HL-60 (cell line): ENCODE results near the gene ZNF620.

Source experiments
- DNase-seq, 2 experiments: peaks; one replicate each; pipeline ENCODE4 v3.0.0-alpha.2; 2010 to 2020; ENCODE audit warnings: low read depth in 1 of 2, low spot score in 1 of 2
- H3K27ac ChIP-seq: fragments of 250-450 bp; sonication (Bioruptor Pico); replicated peaks from 2 replicates; pipeline ENCODE4 v1.5.1; 2020; ENCODE audit warnings: mild to moderate bottlenecking, moderate library complexity
- H3K27me3 ChIP-seq: fragments of 250-450 bp; sonication (Bioruptor Pico); 2 replicates; pipeline ENCODE4 v1.5.1; 2021; ENCODE audit warnings: mild to moderate bottlenecking, moderate library complexity; ENCODE audit not compliant: insufficient read depth, poor library complexity, severe bottlenecking
- H3K4me3 ChIP-seq: replicated peaks from 2 replicates; pipeline ENCODE4 v1.5.1; 2011; ENCODE audit warnings: mild to moderate bottlenecking, control low read depth, low read length; ENCODE audit not compliant: insufficient read depth
- CTCF ChIP-seq: IDR thresholded peaks from one replicate; pipeline ENCODE4 v1.5.1; 2011; ENCODE audit warnings: low read length, control low read depth, inconsistent platforms; ENCODE audit not compliant: insufficient read depth
- GABPA ChIP-seq: IDR thresholded peaks from 2 replicates; pipeline ENCODE4 v1.6.1; 2012; ENCODE audit warnings: low read depth
- POLR2AphosphoS5 ChIP-seq: IDR thresholded peaks from 2 replicates; pipeline ENCODE4 v1.6.1; 2012; ENCODE audit warnings: low read depth
- REST ChIP-seq: IDR thresholded peaks from 2 replicates; pipeline ENCODE4 v1.6.1; 2012; ENCODE audit warnings: low read depth; ENCODE audit not compliant: insufficient replicate concordance
- SPI1 ChIP-seq: IDR thresholded peaks from 2 replicates; pipeline ENCODE4 v1.6.1; 2012; ENCODE audit warnings: low read depth, mild to moderate bottlenecking, borderline replicate concordance

Gene ZNF620

GRCh38 chr3:40470701-40471100, 35.1 kb upstream of the ZNF620 start:
- Histone ChIP-seq H3K27me3 (no peaks in the 10 kb centered on the region), H3K27ac (no peak overlapping the region), H3K4me3 (no peak overlapping the region)
- TF ChIP-seq GABPA (no peak), REST (no peak), SPI1 (no peak), POLR2AphosphoS5 (no peak), CTCF (no peak)
- no peak for DNase-seq

- peak within 1 kb of the TSS; percentile 72 for H3K4me3 ChIP-seq
- no peaks in the 10 kb centered on the region for H3K27me3 ChIP-seq
- DNase-seq, result peak in 1 of 2 experiments; percentile 77
- peak; percentile 51; the same call in 1 of the 2 replicates for TF ChIP-seq GABPA
- no peak for TF ChIP-seq CTCF
- TF ChIP-seq POLR2AphosphoS5, result peak; percentile 53; the same call in 1 of the 2 replicates
- H3K27ac ChIP-seq, result peak within 1 kb of the TSS; percentile 86
Measured at GRCh38 chr3:40476478-40477470, 29.1 kb upstream of the ZNF620 start, which contains the start of gene ZNF619. TSS of gene ZNF619 (plus strand) at chr3:40477122. CDS start at chr3:40477980, 858 bp downstream.

GRCh38 chr3:40477666-40478065, 28.2 kb upstream of the ZNF620 start:
- TF ChIP-seq POLR2AphosphoS5 (no peak), SPI1 (no peak), CTCF (no peak), GABPA (no peak), REST (no peak)
- H3K4me3 ChIP-seq, result peak overlapping the region; percentile 72
- H3K27me3 ChIP-seq, result no peaks in the 10 kb centered on the region
- peak overlapping the region; percentile 86 for H3K27ac ChIP-seq
- DNase-seq, result peak in 1 of 2 experiments; percentile 20
